ENCODE data around the gene ATXN7L1. TPM values are rescaled to one million over a fixed set of nuclear protein-coding genes. Genes with fewer than 3 reads are reported as not detected.
A peak's percentile ranks its signal among the peaks of the same experiment; 100 is the strongest.

ATXN7L1 gene
- total and polyA plus RNA-seq, 4 donors, result 4.2 to 22.5 (median 8.5) TPM

DNA sequence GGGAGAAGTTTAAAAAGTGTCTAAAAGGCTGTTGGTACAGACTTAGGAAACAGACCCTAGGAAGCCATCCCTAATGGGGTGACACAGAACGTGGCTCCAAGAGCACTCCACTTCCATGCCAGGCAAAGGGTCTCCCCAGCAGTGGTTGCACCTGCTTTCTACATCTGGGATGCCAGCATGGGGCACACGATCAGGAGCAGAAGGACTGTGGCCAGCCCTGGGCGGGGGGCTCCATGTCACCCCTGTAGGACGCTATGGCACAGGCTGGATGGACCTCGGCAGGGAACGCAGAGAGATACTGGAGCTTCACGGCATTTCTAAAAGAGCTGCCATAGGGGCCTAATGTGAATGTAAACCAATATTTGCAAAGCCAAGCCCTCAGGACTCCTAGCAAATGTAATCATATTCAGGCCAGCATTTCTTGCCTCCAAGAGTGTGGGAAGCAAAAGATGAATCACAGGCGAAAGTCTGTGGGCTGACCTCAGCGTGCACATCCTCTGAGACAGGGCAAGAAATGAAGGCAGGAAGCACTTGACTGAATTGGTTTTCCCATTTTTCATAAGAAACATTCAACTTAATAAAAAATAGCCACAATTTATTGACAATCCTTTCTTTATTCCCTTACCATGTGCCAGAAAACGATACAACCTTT is 93.9 kb downstream of the ATXN7L1 start:
- Histone ChIP-seq H3K9ac (ENCODE audit: insufficient read depth in 1 of 2, low read length in 2 of 2) (no peak overlapping the region), H3K4me3 (no peak overlapping the region), H3K27me3 (ENCODE audit: control insufficient read depth in 3 of 3, insufficient read depth in 3 of 3, low read length in 2 of 3) (no peaks in the 10 kb centered on the region), H3K36me3 (ENCODE audit: control insufficient read depth in 4 of 4, insufficient read depth in 4 of 4, low read length in 4 of 4) (peaks cover 0 to 4% (median under 1%) of the 10 kb centered on the region in 4 donors), H3K9me3 (ENCODE audit: control insufficient read depth in 4 of 4, insufficient read depth in 3 of 4, low read length in 3 of 4) (no peaks in the 10 kb centered on the region), H3K27ac (ENCODE audit: low read depth in 1 of 2, low read length in 1 of 2) (no peak overlapping the region), H3K4me1 (ENCODE audit: control insufficient read depth in 5 of 5, insufficient read depth in 5 of 5, low read length in 5 of 5) (peaks cover 0 to 14% (median 2%) of the 10 kb centered on the region in 5 donors)
- TF ChIP-seq, protein P1, sequence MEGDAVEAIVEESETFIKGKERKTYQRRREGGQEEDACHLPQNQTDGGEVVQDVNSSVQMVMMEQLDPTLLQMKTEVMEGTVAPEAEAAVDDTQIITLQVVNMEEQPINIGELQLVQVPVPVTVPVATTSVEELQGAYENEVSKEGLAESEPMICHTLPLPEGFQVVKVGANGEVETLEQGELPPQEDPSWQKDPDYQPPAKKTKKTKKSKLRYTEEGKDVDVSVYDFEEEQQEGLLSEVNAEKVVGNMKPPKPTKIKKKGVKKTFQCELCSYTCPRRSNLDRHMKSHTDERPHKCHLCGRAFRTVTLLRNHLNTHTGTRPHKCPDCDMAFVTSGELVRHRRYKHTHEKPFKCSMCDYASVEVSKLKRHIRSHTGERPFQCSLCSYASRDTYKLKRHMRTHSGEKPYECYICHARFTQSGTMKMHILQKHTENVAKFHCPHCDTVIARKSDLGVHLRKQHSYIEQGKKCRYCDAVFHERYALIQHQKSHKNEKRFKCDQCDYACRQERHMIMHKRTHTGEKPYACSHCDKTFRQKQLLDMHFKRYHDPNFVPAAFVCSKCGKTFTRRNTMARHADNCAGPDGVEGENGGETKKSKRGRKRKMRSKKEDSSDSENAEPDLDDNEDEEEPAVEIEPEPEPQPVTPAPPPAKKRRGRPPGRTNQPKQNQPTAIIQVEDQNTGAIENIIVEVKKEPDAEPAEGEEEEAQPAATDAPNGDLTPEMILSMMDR (IDR thresholded peaks at IDR 0.05; ENCODE audit: control extremely low read depth, extremely low read depth), result no peak
- ATAC-seq (ENCODE audit: insufficient read depth, low FRiP score), result no peak
- no peak for DNase-seq
- 91 to 92% methylated on average over 10 of the region's 10 CpGs for WGBS, 2 donors

DNA sequence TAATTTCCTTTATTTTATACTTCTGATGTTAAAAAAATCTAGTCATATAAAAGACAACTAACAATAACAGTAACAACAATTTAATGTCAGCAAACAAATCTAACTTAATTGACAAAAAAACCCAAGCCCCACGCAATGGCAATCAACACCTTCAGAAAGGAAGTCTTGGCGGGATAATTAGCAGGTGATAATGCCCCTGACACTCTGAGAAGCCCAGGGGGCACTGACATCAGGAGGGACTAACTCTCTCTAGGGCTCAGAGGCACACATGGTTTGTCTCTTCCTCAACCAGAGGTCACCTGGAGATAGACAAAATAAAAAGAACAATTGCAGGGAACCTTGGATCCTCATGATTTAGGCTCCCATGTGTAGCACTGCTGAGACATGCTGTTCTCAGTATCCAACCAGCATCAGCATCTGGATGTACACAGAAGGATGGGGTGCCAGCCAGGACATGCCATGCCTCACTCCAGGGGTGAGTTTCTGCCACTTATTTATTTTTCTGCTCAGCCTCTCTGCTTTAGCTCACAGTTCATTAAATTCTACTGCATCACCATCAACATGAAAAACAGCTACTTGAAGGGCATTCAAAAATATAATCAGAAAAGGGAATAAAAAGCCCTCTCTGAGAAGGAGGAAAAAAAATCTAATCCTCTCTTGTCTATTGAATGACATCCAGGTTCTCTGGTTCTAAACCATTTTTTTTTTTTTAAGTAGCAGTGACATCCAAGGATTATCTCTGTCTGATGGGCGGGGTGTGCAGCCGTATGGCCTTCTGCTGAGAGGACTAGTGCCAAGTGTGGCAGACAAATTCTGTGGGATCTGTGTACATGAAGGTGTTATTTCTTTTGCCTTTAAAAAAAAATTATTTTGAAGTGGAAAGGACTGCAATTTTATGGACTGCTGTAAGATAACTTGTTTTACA is 96.3 kb downstream of the ATXN7L1 start:
- Histone ChIP-seq H3K27ac (ENCODE audit: low read depth in 1 of 2, low read length in 1 of 2) (no peak overlapping the region), H3K4me1 (ENCODE audit: control insufficient read depth in 5 of 5, insufficient read depth in 5 of 5, low read length in 5 of 5) (peaks cover 0 to 14% (median 3%) of the 10 kb centered on the region in 5 donors), H3K4me3 (no peak overlapping the region), H3K9ac (ENCODE audit: insufficient read depth in 1 of 2, low read length in 2 of 2) (no peak overlapping the region), H3K27me3 (ENCODE audit: control insufficient read depth in 3 of 3, insufficient read depth in 3 of 3, low read length in 2 of 3) (no peaks in the 10 kb centered on the region), H3K36me3 (ENCODE audit: control insufficient read depth in 4 of 4, insufficient read depth in 4 of 4, low read length in 4 of 4) (no peaks in the 10 kb centered on the region), H3K9me3 (ENCODE audit: control insufficient read depth in 4 of 4, insufficient read depth in 3 of 4, low read length in 3 of 4) (peaks cover 0 to 2% (median 0%) of the 10 kb centered on the region in 4 donors)
- TF ChIP-seq, protein P1 (IDR thresholded peaks at IDR 0.05; ENCODE audit: control extremely low read depth, extremely low read depth), result no peak
- DNase-seq (peak in 2 of 3 donors; percentile 47 to 52), ATAC-seq (ENCODE audit: insufficient read depth, low FRiP score) (no peak)
- WGBS, 2 donors, result 84 to 90% methylated on average over 4 of the region's 4 CpGs

DNA sequence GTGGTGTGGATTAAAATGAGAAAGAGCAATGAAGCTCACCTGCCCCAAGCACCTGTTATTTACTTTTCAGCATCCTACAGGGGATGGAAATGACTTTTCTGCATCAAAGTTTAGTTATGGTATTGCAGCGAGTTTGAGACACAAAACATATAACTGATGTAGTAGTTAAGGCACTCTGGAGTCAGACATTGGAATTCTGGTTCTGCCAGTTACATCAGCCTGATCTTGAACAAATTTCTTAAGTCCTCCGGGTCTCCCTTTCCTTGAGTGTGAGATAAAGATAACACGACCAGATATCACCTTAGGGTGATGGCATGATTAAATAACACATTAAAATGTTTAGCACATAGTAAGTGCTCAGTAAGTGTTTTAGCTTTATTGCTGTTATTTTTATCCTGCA is 97.4 kb downstream of the ATXN7L1 start:
- H3K36me3 ChIP-seq (ENCODE audit: control insufficient read depth in 4 of 4, insufficient read depth in 4 of 4, low read length in 4 of 4), result no peaks in the 10 kb centered on the region
- H3K9ac ChIP-seq (ENCODE audit: insufficient read depth in 1 of 2, low read length in 2 of 2), result no peak overlapping the region
- no peaks in the 10 kb centered on the region for H3K27me3 ChIP-seq (ENCODE audit: control insufficient read depth in 3 of 3, insufficient read depth in 3 of 3, low read length in 2 of 3)
- WGBS, 2 donors, result 82 to 90% methylated on average over 3 of the region's 3 CpGs
- no peak overlapping the region for H3K4me3 ChIP-seq
- ATAC-seq (ENCODE audit: insufficient read depth, low FRiP score), result no peak
- H3K27ac ChIP-seq (ENCODE audit: low read depth in 1 of 2, low read length in 1 of 2), result no peak overlapping the region
- H3K4me1 ChIP-seq (ENCODE audit: control insufficient read depth in 5 of 5, insufficient read depth in 5 of 5, low read length in 5 of 5), result peaks cover 0 to 14% (median 2%) of the 10 kb centered on the region in 5 donors
- TF ChIP-seq, protein P1 (IDR thresholded peaks at IDR 0.05; ENCODE audit: control extremely low read depth, extremely low read depth), result no peak
- no peak for DNase-seq
- peaks cover 0 to 2% (median 0%) of the 10 kb centered on the region in 4 donors for H3K9me3 ChIP-seq (ENCODE audit: control insufficient read depth in 4 of 4, insufficient read depth in 3 of 4, low read length in 3 of 4)

Data from lung (tissue), 12 donors.